IPS DF 6.9 (cell line): Measurements from ENCODE around the gene SLC52A1.

Experiments used
- DNase-seq: peaks from one replicate; pipeline ENCODE4 v3.0.0-alpha.2; 2013; ENCODE audit warnings: low read depth, low spot score
- H3K27ac ChIP-seq: one replicate; pipeline ENCODE4 v1.5.1; 2013; ENCODE audit warnings: low read length, control low read depth
- H3K27me3 ChIP-seq: 2 replicates; pipeline ENCODE4 v1.6.1; 2013; ENCODE audit warnings: mild to moderate bottlenecking, low read length; ENCODE audit not compliant: control insufficient read depth, insufficient read depth
- H3K36me3 ChIP-seq: 2 replicates; pipeline ENCODE4 v1.6.1; 2013; ENCODE audit warnings: low read length; ENCODE audit not compliant: control insufficient read depth, insufficient read depth
- H3K4me1 ChIP-seq: 2 replicates; pipeline ENCODE4 v1.6.1; 2013; ENCODE audit warnings: low read length; ENCODE audit not compliant: control insufficient read depth, insufficient read depth
- H3K4me3 ChIP-seq: 2 replicates; pipeline ENCODE4 v1.5.1; 2013; ENCODE audit warnings: mild to moderate bottlenecking, low read length
- H3K9me3 ChIP-seq: 2 replicates; pipeline ENCODE4 v1.6.1; 2013; ENCODE audit warnings: low read length, inconsistent platforms; ENCODE audit not compliant: control insufficient read depth, insufficient read depth
- WGBS: extraction: QIAGEN DNeasy Blood & Tissue Kit; methylation state at CpG from one replicate; pipeline ENCODE4 v1.1.7; 2013; ENCODE audit warnings: mixed read lengths, missing lambda C conversion rate; ENCODE audit not compliant: insufficient read length, insufficient coverage; 5-methylcytosine and 5-hydroxymethylcytosine counted together

The SLC52A1 gene

GRCh38 chr17:5050278-5050677 lies 15.1 kb upstream of the SLC52A1 start:
- H3K9me3 ChIP-seq = no peaks in the 10 kb centered on the region
- H3K4me1 ChIP-seq = no peaks in the 10 kb centered on the region; the same call in 1 of the 2 replicates
- DNase-seq = no peak
- H3K4me3 ChIP-seq = no peak overlapping the region
- no CpG with 5 or more reads among the region's 9 CpGs for WGBS
- H3K27ac ChIP-seq = no peak overlapping the region
- H3K27me3 ChIP-seq = no peaks in the 10 kb centered on the region
- no peaks in the 10 kb centered on the region for H3K36me3 ChIP-seq

GRCh38 chr17:5049314-5049841 lies 14.2 kb upstream of the SLC52A1 start:
- H3K9me3 ChIP-seq = no peaks in the 10 kb centered on the region
- no peaks in the 10 kb centered on the region; the same call in 1 of the 2 replicates for H3K4me1 ChIP-seq
- no peak overlapping the region for H3K4me3 ChIP-seq
- no peak overlapping the region for H3K27ac ChIP-seq
- no peaks in the 10 kb centered on the region for H3K27me3 ChIP-seq
- WGBS = no CpG with 5 or more reads among the region's 5 CpGs
- no peak for DNase-seq
- no peaks in the 10 kb centered on the region for H3K36me3 ChIP-seq

GRCh38 chr17:5047446-5047845 lies 12.2 kb upstream of the SLC52A1 start:
- H3K9me3 ChIP-seq = no peaks in the 10 kb centered on the region
- no peak overlapping the region for H3K4me3 ChIP-seq
- no CpG with 5 or more reads among the region's 2 CpGs for WGBS
- no peak overlapping the region for H3K27ac ChIP-seq
- H3K27me3 ChIP-seq = no peaks in the 10 kb centered on the region
- H3K4me1 ChIP-seq = no peaks in the 10 kb centered on the region; the same call in 1 of the 2 replicates
- no peak for DNase-seq
- H3K36me3 ChIP-seq = no peaks in the 10 kb centered on the region

- no peaks in the 10 kb centered on the region for H3K9me3 ChIP-seq
- no peak overlapping the region for H3K4me3 ChIP-seq
- H3K36me3 ChIP-seq = no peaks in the 10 kb centered on the region
- no peak for DNase-seq
- H3K27ac ChIP-seq = no peak overlapping the region
- no CpG with 5 or more reads among the region's 6 CpGs for WGBS
- no peaks in the 10 kb centered on the region; the same call in 1 of the 2 replicates for H3K4me1 ChIP-seq
- H3K27me3 ChIP-seq = no peaks in the 10 kb centered on the region
Observed at GRCh38 chr17:5045496-5045895, 10.3 kb upstream of the SLC52A1 start.

- no peak overlapping the region for H3K4me3 ChIP-seq
- no peaks in the 10 kb centered on the region; the same call in 1 of the 2 replicates for H3K4me1 ChIP-seq
- no CpG with 5 or more reads among the region's 5 CpGs for WGBS
- H3K9me3 ChIP-seq = no peaks in the 10 kb centered on the region
- no peak overlapping the region for H3K27ac ChIP-seq
- no peak for DNase-seq
- H3K36me3 ChIP-seq = no peaks in the 10 kb centered on the region
- H3K27me3 ChIP-seq = no peaks in the 10 kb centered on the region
Observed at GRCh38 chr17:5044630-5045029, 9.4 kb upstream of the SLC52A1 start.

GRCh38 chr17:5043524-5043923 lies 8.3 kb upstream of the SLC52A1 start:
- Histone ChIP-seq H3K36me3 (no peaks in the 10 kb centered on the region), H3K27me3 (no peaks in the 10 kb centered on the region), H3K9me3 (no peaks in the 10 kb centered on the region), H3K27ac (no peak overlapping the region), H3K4me3 (no peak overlapping the region), H3K4me1 (no peaks in the 10 kb centered on the region)
- no CpG with 5 or more reads among the region's 1 CpG for WGBS
- no peak for DNase-seq

- Histone ChIP-seq H3K9me3 (no peaks in the 10 kb centered on the region), H3K4me3 (no peak overlapping the region), H3K4me1 (no peaks in the 10 kb centered on the region), H3K36me3 (no peaks in the 10 kb centered on the region), H3K27ac (no peak overlapping the region), H3K27me3 (no peaks in the 10 kb centered on the region)
- no peak for DNase-seq
- no CpG with 5 or more reads among the region's 15 CpGs for WGBS
Observed at GRCh38 chr17:5042157-5043022, 7.2 kb upstream of the SLC52A1 start.

GRCh38 chr17:5034651-5035050 lies 575 bp downstream of the SLC52A1 start:
- no peaks in the 10 kb centered on the region for H3K9me3 ChIP-seq
- H3K27ac ChIP-seq = no peak overlapping the region
- H3K27me3 ChIP-seq = no peaks in the 10 kb centered on the region
- H3K36me3 ChIP-seq = no peaks in the 10 kb centered on the region
- no peak for DNase-seq
- no peak overlapping the region for H3K4me3 ChIP-seq
- WGBS = no CpG with 5 or more reads among the region's 14 CpGs
- no peaks in the 10 kb centered on the region for H3K4me1 ChIP-seq

- no peak for DNase-seq
- H3K36me3 ChIP-seq = no peaks in the 10 kb centered on the region
- no peaks in the 10 kb centered on the region for H3K27me3 ChIP-seq
- H3K9me3 ChIP-seq = no peaks in the 10 kb centered on the region
- no peak overlapping the region for H3K27ac ChIP-seq
- no CpG with 5 or more reads among the region's 5 CpGs for WGBS
- H3K4me1 ChIP-seq = no peaks in the 10 kb centered on the region
- no peak overlapping the region for H3K4me3 ChIP-seq
Observed at GRCh38 chr17:5034063-5034462, 1.2 kb downstream of the SLC52A1 start.

- DNase-seq = no peak
- no CpG with 5 or more reads among the region's 13 CpGs for WGBS
- Histone ChIP-seq H3K4me3 (no peak overlapping the region), H3K27ac (no peak overlapping the region), H3K36me3 (no peaks in the 10 kb centered on the region), H3K27me3 (no peaks in the 10 kb centered on the region), H3K9me3 (no peaks in the 10 kb centered on the region), H3K4me1 (no peaks in the 10 kb centered on the region)
Observed at GRCh38 chr17:5033352-5034015, 1.7 kb downstream of the SLC52A1 start.
